ENCODE measurements around the gene NFE2L3. TPM values are rescaled to one million over a fixed set of nuclear protein-coding genes. Genes with fewer than 3 reads are reported as not detected.
"Not testable (repeated sequence)": the region's sequence is repeated elsewhere in the genome, so short reads cannot be mapped to it uniquely, and the experiment has no call there.

The NFE2L3 gene
- total RNA-seq, 1 donor from 2014 or later, result 5.8 TPM

DNA sequence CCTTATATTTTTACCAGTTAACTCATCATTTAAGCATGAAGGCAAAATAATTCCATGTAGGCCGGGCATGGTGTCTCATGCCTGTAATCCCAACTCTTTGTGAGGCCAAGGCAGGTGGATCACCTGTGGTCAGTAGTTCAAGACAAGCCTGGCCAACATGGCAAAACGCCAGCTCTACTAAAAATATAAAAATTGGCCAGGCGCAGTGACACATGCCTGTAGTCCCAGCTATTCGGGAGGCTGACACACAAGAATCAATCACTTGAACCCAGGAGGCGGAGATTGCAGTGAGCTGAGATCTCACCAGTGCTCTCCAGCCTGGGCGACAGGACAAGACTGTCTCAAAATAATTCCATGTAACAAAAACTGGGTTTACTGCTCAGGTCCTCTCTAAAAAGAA is 30.3 kb downstream of the NFE2L3 start:
- DNase-seq (ENCODE audit: low read depth), result no peak
- Histone ChIP-seq H3K36me3 (ENCODE audit: control insufficient read depth, insufficient read depth, low read length) (no peaks in the 10 kb centered on the region), H3K27me3 (ENCODE audit: control insufficient read depth, insufficient read depth, low read length) (no peaks in the 10 kb centered on the region), H3K4me3 (ENCODE audit: low read depth, low read length) (no peak overlapping the region)
- no peak for FAIRE-seq
- TF ChIP-seq, protein P1, sequence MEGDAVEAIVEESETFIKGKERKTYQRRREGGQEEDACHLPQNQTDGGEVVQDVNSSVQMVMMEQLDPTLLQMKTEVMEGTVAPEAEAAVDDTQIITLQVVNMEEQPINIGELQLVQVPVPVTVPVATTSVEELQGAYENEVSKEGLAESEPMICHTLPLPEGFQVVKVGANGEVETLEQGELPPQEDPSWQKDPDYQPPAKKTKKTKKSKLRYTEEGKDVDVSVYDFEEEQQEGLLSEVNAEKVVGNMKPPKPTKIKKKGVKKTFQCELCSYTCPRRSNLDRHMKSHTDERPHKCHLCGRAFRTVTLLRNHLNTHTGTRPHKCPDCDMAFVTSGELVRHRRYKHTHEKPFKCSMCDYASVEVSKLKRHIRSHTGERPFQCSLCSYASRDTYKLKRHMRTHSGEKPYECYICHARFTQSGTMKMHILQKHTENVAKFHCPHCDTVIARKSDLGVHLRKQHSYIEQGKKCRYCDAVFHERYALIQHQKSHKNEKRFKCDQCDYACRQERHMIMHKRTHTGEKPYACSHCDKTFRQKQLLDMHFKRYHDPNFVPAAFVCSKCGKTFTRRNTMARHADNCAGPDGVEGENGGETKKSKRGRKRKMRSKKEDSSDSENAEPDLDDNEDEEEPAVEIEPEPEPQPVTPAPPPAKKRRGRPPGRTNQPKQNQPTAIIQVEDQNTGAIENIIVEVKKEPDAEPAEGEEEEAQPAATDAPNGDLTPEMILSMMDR (IDR thresholded peaks at IDR 0.05; ENCODE audit: insufficient read depth, low read length, severe bottlenecking), result no peak

DNA sequence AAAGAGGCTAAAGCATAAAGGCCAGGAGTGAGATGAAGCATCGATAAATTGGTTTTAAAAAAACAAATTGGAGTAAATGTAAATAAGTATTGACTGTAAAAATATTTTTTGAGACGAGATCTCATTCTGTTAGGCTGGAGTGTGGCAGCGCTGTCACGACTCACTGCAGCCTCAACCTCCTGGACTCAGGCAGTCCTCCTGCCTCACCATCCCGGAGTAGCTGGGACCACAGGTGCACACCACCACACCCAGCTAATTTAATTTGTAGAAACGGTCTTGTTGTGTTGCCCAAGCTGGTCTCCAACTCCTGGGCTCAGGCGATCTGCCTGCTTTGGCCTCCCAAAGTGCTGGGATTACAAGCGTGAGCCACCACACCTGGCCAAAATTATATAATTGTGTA is 30.7 kb downstream of the NFE2L3 start:
- TF ChIP-seq, protein P1 (IDR thresholded peaks at IDR 0.05; ENCODE audit: insufficient read depth, low read length, severe bottlenecking), result no peak
- no peak for FAIRE-seq
- H3K27me3 ChIP-seq (ENCODE audit: control insufficient read depth, insufficient read depth, low read length), result no peaks in the 10 kb centered on the region
- peaks cover 2% of the 10 kb centered on the region for H3K36me3 ChIP-seq (ENCODE audit: control insufficient read depth, insufficient read depth, low read length)
- DNase-seq (ENCODE audit: low read depth), result no peak
- H3K4me3 ChIP-seq (ENCODE audit: low read depth, low read length), result no peak overlapping the region

- peaks cover 3% of the 10 kb centered on the region for H3K36me3 ChIP-seq (ENCODE audit: control insufficient read depth, insufficient read depth, low read length)
- no peak for FAIRE-seq
- DNase-seq (ENCODE audit: low read depth), result no peak
These were observed 31.7 kb downstream of the NFE2L3 start for GRCh38 chr7:26183545-26184280.

DNA sequence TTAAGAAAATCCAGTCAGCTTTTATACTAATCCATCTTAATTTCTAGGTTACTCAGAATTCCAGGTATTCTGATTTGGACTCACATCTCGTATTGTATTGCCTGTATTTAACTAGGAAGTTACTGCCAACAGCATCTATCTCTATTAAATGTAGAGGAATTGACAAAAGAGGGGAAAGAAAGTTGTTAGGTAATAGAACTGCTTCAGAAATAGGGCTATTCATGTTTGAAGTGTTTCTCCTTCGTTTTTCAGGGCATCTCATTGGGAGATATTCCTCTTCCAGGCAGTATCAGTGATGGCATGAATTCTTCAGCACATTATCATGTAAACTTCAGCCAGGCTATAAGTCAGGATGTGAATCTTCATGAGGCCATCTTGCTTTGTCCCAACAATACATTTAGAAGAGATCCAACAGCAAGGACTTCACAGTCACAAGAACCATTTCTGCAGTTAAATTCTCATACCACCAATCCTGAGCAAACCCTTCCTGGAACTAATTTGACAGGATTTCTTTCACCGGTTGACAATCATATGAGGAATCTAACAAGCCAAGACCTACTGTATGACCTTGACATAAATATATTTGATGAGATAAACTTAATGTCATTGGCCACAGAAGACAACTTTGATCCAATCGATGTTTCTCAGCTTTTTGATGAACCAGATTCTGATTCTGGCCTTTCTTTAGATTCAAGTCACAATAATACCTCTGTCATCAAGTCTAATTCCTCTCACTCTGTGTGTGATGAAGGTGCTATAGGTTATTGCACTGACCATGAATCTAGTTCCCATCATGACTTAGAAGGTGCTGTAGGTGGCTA is 32.5 kb downstream of the NFE2L3 start:
- H3K27me3 ChIP-seq (ENCODE audit: control insufficient read depth, insufficient read depth, low read length); H3K4me3 ChIP-seq (ENCODE audit: low read depth, low read length); DNase-seq (ENCODE audit: low read depth); H3K36me3 ChIP-seq (ENCODE audit: control insufficient read depth, insufficient read depth, low read length); FAIRE-seq: not testable (repeated sequence)

More at GRCh38 chr7:26183545-26184280, 31.7 kb downstream of the NFE2L3 start:
- no peak overlapping the region for H3K4me3 ChIP-seq (ENCODE audit: low read depth, low read length)
- no peaks in the 10 kb centered on the region for H3K27me3 ChIP-seq (ENCODE audit: control insufficient read depth, insufficient read depth, low read length)
- TF ChIP-seq, protein P1 (IDR thresholded peaks at IDR 0.05; ENCODE audit: insufficient read depth, low read length, severe bottlenecking), result no peak

- TF ChIP-seq, protein P1 (IDR thresholded peaks at IDR 0.05; ENCODE audit: insufficient read depth, low read length, severe bottlenecking), result no peak
- no peak for DNase-seq (ENCODE audit: low read depth)
- no peak for FAIRE-seq
These were observed 33.3 kb downstream of the NFE2L3 start for GRCh38 chr7:26185131-26185843.

GRCh38 chr7:26185844-26186180 is 33.8 kb downstream of the NFE2L3 start:
- Histone ChIP-seq H3K27me3 (ENCODE audit: control insufficient read depth, insufficient read depth, low read length) (no peaks in the 10 kb centered on the region), H3K36me3 (ENCODE audit: control insufficient read depth, insufficient read depth, low read length) (peaks cover 9% of the 10 kb centered on the region), H3K4me3 (ENCODE audit: low read depth, low read length) (no peak overlapping the region)
- TF ChIP-seq, protein P1 (IDR thresholded peaks at IDR 0.05; ENCODE audit: insufficient read depth, low read length, severe bottlenecking), result no peak
- no peak for FAIRE-seq
- no peak for DNase-seq (ENCODE audit: low read depth)

More at GRCh38 chr7:26185131-26185843, 33.3 kb downstream of the NFE2L3 start:
- H3K4me3 ChIP-seq (ENCODE audit: low read depth, low read length), result no peak overlapping the region
- no peaks in the 10 kb centered on the region for H3K27me3 ChIP-seq (ENCODE audit: control insufficient read depth, insufficient read depth, low read length)
- peaks cover 5% of the 10 kb centered on the region for H3K36me3 ChIP-seq (ENCODE audit: control insufficient read depth, insufficient read depth, low read length)

All from bronchial epithelial cell (primary cell).